ENCODE measurements around the gene OTUD7B.

DNA sequence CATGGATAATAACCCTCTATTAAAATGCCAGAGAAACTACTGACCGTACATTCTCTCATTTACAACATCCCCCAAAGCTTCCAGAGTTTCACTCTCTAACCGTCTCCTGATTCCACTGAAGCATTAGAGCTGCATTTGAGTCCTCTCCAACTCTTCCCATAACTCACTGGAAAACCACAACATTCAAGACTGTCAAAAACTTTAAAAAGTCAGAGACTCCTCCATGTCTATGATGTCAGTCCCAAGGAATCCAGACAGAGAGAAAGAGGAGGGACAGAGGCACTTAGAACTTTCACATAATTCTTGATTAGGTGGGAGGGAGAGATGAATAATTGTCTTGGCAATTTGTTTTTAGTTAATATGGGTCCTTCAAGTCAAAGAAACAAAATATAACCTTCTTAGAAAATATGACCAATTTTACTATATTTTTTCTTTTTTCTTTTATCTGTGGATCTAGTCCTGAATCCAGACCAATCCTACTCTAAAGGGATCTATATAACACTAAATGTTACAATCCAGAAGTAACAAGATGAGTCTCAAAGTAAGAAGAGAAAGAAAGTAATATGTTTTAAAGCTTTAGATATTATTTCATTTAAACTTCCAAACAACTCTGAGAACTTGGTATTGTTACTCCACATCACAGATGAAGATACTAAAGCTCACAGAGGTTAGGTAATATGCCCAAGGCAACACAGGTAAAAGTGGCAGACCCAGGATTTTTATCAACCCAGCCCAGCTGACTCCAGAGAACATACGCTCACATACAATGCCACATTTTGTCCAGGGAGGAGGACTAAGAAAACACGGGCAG, 23.8 kb downstream of the OTUD7B start:
- TF ChIP-seq, protein P1, sequence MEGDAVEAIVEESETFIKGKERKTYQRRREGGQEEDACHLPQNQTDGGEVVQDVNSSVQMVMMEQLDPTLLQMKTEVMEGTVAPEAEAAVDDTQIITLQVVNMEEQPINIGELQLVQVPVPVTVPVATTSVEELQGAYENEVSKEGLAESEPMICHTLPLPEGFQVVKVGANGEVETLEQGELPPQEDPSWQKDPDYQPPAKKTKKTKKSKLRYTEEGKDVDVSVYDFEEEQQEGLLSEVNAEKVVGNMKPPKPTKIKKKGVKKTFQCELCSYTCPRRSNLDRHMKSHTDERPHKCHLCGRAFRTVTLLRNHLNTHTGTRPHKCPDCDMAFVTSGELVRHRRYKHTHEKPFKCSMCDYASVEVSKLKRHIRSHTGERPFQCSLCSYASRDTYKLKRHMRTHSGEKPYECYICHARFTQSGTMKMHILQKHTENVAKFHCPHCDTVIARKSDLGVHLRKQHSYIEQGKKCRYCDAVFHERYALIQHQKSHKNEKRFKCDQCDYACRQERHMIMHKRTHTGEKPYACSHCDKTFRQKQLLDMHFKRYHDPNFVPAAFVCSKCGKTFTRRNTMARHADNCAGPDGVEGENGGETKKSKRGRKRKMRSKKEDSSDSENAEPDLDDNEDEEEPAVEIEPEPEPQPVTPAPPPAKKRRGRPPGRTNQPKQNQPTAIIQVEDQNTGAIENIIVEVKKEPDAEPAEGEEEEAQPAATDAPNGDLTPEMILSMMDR (IDR thresholded peaks at IDR 0.05), result no peak
- no peak for TF ChIP-seq POLR2A (IDR thresholded peaks at IDR 0.05)
